Fibroblast of the aortic adventitia (primary cell): Measurements from ENCODE around the gene AP1M2. TPM values are rescaled to one million over a fixed set of nuclear protein-coding genes. Genes with fewer than 3 reads are reported as not detected.

Experiments
- DNase-seq: peaks from one replicate; pipeline ENCODE4 v3.0.0-alpha.2; 2010; ENCODE audit warnings: low read depth
- H3K4me3 ChIP-seq: 2 replicates; pipeline ENCODE4 v1.5.1; 2011; ENCODE audit warnings: low read depth, mild to moderate bottlenecking, control low read depth, low read length, moderate library complexity
- total RNA-seq: library from RNA; depleted of rRNA; stranded (reverse); fragments of >200 nt; gene quantifications from 2 replicates; pipeline ENCODE4 v1.2.3, GENCODE V29; 2012; ENCODE audit warnings: low replicate concordance
- TF ChIP-seq, protein P1 (sequence below): IDR thresholded peaks from 2 replicates; pipeline ENCODE4 v1.5.1; 2011; ENCODE audit warnings: mild to moderate bottlenecking, low read length, control low read depth, inconsistent platforms; ENCODE audit not compliant: insufficient read depth

AP1M2 gene
- total RNA-seq, 1 donor = not detected

DNA sequence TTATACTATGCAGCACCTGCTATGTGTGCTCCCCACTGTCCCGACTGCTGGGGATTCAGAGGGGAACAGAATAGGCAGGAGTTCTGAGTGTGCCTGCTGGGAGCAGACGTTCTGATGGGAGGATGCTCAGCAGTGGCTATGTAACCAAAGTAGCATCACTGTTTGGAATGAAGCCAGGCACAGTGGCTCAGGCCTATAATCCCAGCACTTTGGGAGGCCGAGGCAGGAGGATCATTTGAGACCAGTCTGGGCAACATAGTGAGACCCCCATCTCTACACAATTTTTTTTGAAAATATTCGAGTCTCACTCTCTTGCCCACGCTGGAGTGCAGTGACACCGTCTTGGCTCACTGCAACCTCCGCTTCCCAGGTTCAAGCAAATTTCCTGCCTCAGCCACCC lies 37.4 kb downstream of the AP1M2 start:
- DNase-seq = no peak
- TF ChIP-seq, protein P1, sequence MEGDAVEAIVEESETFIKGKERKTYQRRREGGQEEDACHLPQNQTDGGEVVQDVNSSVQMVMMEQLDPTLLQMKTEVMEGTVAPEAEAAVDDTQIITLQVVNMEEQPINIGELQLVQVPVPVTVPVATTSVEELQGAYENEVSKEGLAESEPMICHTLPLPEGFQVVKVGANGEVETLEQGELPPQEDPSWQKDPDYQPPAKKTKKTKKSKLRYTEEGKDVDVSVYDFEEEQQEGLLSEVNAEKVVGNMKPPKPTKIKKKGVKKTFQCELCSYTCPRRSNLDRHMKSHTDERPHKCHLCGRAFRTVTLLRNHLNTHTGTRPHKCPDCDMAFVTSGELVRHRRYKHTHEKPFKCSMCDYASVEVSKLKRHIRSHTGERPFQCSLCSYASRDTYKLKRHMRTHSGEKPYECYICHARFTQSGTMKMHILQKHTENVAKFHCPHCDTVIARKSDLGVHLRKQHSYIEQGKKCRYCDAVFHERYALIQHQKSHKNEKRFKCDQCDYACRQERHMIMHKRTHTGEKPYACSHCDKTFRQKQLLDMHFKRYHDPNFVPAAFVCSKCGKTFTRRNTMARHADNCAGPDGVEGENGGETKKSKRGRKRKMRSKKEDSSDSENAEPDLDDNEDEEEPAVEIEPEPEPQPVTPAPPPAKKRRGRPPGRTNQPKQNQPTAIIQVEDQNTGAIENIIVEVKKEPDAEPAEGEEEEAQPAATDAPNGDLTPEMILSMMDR = no peak

DNA sequence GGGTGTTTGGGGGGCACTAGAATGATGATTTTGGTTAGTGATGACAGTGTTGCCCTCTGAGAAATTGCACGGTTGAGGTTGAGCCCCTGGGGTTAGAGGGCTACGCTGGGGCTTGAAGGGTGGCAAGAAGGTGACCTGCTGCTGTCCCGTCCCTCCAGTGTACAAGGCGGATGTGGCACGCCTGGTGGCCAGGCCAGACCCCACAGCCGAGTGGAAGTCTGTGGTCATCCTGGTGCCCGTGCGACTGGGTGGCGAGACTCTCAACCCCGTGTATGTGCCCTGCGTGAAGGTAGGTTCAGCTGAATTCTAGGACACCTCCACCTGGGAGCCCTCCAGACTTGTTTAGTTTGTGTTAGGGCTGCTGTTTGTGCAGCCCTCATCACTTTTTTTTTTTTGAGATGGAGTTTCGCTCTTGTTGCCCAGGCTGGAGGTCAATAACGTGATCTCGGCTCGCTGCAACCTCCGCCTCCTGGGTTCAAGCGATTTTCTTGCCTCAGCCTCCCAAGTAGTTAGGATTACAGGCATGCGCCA lies 38.3 kb downstream of the AP1M2 start:
- no peak overlapping the region for H3K4me3 ChIP-seq
- TF ChIP-seq, protein P1 = no peak
- no peak for DNase-seq

More for the DNA sequence above, 37.4 kb downstream of the AP1M2 start:
- H3K4me3 ChIP-seq = no peak overlapping the region

DNA sequence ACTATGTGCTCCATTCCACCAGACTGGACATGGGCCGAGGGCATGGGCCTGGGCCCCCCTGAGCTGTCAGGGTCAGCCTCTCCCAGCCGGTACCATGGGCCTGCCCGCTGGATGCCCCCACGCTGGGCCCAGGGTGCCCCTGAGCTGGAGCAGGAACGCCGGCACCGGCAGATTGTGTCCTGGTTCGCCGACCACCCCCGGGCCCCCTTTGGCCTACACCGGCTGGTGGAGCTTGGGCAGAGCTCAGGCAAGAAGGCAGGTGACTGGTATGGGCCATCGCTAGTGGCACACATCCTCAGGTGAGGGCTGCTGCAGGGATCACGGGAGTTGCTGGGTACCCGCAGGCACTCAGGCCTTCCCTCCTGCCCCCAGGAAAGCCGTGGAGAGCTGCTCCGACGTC lies 40.3 kb downstream of the AP1M2 start:
- no peak overlapping the region for H3K4me3 ChIP-seq
- no peak for DNase-seq
- TF ChIP-seq, protein P1 = no peak

DNA sequence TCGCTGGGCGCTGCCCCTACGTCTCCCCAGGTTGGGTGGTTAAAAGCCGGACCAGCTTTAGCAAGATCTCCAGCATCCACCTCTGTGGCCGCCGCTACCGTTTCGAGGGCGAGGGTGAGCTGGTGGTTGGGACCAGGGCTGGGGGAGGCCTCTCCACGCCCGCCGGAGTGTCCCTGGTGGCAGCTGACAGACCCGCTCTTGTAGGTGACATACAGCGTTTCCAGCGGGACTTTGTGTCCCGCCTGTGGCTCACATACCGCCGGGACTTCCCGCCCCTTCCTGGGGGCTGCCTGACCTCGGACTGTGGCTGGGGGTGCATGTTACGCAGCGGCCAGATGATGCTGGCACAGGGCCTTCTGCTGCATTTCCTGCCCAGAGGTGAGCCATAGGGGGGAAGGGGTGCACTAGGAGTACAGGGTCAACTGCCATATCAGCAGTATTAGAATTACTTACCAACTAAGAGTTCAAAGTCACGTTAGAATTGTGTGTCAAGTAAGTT lies 42.3 kb downstream of the AP1M2 start:
- TF ChIP-seq, protein P1 = no peak
- peak overlapping the region; percentile 81 for H3K4me3 ChIP-seq
- DNase-seq = no peak

DNA sequence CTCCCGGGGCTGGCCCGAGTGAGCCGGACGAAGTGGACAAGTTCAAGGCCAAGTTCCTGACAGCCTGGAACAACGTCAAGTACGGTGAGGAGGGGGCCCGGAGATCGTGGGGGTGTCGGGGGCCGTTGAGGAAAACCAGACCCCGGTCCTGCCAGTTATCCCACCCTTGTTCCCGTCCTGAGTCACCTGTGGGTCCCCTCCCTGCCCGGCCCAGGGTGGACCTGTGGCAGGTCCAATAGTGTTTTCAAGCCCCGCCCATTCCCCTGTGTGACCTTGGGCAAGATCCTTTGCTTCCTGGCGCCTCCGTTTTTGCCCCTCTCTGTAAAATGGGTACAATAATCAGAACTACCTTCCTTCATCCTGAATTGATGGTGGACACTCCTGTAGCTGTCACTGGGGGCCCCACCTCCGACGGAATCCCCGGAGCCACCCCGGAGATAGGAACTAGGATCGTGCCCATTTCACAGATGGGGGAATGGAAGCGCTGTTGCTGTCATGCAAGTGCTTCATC lies 42.8 kb downstream of the AP1M2 start:
- DNase-seq = no peak
- TF ChIP-seq, protein P1 = no peak
- H3K4me3 ChIP-seq = peak overlapping the region; percentile 81

DNA sequence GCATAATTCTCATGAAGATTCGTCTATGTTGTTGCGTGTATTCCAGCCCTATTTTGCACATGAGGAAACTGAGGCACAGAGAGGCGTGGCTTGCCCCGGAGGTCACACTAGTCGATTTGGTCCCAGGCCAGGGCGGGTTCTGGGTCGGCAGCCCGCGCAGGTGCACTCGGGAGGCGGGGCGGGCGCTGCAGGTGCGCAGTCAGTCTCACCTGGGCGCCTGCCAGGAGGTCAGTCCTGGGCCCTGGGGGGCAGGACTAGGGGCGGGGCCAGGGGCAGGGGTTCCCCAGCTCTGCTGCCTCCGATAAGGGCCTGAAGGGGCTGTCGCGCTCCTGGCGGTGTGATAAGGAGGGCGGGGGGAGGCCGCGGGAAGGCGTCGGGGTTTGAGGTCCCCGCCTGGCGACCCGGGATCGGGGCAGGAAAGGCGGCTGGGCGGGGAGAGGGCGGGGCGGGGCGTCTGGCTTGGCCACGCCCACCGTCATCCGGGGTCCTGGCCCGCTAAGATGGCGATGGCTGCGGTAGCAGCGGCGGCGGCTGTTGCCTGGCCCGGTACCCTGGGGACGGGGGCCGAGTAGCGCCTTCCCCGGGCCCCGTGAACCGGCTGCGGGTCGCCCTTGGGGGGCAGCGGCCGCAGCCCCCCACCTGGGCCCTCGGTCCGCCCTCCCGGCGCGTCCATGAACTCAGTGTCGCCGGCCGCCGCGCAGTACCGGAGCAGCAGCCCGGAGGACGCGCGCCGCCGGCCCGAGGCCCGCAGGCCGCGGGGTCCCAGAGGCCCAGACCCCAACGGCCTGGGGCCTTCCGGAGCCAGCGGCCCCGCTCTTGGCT lies 43.5 kb downstream of the AP1M2 start, which contains the start of gene ATG4D:
TSS of gene ATG4D (plus strand) at position 485 of the 822 bp plus-strand sequence. CDS start at position 672, 187 bp downstream.
- DNase-seq = peak; percentile 53
- TF ChIP-seq, protein P1 = no peak
- H3K4me3 ChIP-seq = peak within 1 kb of the TSS; percentile 81
